Ammon's horn (tissue), 1 donor: Measurements from ENCODE around the gene ZPBP.

Source experiments
- DNase-seq: peaks from one replicate; pipeline ENCODE4 v3.0.0-alpha.2; 2016; ENCODE audit warnings: low spot score

Gene ZPBP, protein sequence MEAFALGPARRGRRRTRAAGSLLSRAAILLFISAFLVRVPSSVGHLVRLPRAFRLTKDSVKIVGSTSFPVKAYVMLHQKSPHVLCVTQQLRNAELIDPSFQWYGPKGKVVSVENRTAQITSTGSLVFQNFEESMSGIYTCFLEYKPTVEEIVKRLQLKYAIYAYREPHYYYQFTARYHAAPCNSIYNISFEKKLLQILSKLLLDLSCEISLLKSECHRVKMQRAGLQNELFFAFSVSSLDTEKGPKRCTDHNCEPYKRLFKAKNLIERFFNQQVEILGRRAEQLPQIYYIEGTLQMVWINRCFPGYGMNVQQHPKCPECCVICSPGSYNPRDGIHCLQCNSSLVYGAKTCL

DNA sequence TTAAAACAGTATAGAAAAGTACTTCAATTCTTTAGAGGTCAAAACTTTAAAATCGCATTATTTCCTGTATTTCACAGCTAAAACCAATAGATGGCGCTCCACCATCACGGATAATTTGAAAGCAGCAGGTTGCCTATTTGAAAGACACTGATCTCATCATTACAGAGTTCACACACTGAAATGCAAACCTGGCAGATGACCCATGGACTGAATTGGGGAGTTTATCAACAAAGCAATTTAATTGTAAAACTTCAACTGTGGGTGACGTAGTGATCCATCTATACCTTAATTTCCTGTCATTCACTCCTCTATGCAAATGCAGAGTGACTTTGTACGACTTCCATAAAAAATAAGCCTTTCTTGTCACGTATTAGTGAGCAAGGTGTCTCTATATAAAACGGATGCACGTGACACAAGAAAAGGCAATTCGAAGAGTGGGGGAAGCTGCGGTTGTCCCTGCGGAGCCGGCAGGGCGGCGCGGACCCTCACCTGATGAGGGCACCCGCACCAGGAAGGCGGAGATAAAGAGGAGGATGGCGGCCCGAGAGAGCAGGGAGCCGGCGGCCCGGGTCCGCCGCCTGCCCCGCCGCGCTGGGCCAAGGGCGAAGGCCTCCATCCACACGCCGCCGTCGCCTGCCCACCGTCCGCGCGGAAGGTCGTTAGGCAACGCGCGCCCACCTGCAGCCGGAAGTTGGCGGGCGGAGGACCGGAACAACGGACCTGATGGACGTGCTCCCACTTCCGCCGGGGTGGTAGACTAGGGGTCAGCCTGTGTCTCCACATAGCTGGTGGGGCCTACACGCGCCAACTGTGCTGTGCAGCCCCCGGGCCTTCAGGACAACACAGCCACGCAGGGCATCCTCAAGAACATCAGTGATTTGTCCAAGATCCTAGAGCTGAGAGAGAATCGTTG, at the start of gene ZPBP:
Gene ZPBP (minus strand): TSS at position 668 of the 913 bp plus-strand sequence. CDS start 52 bp downstream, at position 616.
- peak; percentile 67 for DNase-seq

DNA sequence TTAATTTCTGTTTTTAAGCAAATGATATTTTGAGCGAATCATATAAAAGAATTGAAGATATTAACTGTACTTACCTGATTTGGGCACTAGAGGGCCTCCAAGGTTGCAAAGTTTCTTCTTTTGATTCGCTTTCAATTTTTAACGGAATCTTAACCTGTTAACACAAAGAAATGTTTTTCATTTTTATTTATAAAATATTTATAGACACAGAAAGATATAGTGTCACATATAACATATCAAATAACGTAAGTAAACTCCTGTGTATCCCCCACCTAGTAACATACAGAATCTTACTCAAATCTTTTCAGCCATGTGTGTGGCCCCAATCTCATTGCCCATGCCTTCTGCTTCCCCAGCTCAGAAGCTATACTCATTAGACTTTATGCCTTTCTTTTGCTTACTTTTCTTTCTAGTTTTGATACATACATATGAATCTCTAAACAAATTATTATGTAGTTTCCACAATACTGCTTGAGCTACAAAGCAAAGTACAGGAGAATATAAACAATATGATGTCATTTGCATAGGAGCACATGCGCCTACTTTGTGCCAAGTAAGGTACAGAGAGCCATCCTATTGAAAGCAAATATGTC, 49.5 kb upstream of the ZPBP start:
- DNase-seq: peak; percentile 35

DNA sequence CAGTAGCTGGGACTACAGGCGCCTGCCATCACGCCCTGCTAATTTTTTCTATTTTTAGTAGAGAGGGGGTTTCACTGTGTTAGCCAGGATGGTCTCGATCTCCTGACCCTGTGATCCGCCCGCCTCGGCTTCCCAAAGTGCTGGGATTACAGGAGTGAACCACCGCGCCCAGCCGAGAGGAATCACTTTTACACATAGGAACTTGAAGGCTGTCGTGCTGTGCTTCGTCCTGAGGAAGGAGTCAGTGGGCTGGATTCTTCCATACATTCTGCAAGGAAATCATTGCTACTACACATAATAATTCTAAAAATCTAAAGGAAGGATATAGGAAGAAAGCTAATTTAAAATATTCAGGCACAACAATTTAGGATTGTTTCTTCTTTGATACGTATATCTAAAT, 48.8 kb upstream of the ZPBP start:
- no peak for DNase-seq

DNA sequence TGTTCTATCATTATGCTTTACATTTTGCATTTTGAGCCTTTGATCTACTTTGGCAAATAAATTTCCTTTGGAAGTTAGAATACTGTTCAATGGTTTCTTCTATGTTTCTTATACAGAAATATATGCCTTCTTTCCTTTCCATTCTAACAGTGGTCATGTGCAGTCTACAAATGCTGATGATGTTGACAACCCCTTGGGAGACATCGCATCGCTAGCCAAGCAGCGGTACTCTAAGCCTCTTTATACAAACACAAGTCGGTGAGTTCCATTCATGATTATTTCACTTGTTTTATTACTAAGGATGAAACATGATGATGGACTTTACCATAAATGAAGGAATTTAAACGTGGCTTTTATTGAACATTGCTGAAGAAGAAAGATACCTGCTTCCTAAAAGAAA, 48.1 kb upstream of the ZPBP start:
- DNase-seq: no peak

DNA sequence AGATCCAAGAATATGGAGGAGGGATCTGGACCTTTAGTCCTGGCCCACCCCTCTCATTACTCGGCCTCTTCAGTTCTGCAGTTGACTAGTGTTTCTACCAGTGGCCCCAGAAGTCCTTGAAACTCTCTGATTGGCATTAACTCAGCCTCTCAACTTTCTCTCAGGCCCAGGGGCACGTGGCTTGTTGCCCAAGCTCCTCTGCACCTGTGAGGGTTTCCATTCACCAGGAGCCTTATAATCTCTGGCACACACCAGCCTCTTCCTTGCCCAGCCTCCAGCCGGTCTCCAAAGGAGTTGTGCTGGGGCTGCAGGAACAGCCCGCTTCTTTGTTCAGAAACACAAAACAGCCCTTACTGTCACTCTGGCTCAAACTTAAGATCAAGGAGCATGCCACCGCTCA, 47.6 kb upstream of the ZPBP start:
- no peak for DNase-seq

DNA sequence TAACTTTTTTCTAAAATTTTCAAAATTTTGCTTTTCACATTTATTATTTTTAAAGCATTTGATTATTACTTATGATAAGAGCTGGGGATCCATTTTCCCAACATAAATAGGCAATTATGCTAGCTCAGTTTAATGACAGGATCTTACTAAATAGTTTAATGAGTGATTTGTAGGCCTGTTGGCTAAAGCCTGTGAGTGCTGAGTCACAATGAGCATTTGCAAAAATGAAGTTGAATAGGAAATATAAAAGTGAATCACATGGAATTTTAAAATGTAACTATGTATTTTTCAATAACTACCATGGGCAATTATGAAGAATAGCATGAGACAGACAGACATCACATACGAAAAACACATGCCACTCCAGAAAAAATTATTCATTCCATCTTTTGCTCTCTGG, 45.1 kb upstream of the ZPBP start:
- no peak for DNase-seq

DNA sequence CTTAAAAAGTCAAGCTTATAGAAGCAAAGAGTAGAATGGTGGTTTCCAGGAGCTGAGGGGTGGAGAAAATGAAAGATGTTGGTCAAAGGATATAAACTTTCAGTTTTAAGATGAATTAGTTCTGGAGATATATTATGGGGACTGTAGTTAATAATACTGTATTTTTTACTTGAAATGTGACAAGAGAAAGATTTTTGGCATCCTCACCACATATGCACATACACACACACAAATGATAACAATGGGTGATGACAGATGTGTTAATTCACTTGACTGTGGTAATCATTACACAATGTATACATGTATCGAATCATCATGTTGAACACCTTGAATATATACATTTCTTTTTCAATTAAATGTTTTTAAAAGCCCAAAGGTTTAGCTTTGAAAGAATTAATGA, 32.7 kb upstream of the ZPBP start:
- DNase-seq: no peak

DNA sequence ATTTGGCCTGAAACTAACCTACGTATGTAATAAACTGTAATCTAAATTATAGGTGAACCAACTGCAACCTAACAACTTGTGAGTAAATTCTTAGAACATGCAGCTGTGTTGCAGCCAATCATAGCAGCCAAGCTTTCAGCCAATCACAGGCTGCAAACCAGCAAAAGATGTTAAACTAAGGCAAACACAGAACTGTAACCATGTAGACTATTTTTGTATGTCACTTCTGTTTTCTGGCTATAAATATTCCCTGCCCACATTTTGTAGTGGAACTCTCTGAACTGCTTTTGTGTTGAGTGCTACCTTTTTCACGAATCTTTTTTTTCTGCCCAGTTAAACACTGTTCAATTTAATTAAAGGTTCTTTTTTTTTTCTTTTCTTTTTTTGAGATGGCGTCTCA, 28.2 kb upstream of the ZPBP start:
- peak; percentile 7 for DNase-seq

DNA sequence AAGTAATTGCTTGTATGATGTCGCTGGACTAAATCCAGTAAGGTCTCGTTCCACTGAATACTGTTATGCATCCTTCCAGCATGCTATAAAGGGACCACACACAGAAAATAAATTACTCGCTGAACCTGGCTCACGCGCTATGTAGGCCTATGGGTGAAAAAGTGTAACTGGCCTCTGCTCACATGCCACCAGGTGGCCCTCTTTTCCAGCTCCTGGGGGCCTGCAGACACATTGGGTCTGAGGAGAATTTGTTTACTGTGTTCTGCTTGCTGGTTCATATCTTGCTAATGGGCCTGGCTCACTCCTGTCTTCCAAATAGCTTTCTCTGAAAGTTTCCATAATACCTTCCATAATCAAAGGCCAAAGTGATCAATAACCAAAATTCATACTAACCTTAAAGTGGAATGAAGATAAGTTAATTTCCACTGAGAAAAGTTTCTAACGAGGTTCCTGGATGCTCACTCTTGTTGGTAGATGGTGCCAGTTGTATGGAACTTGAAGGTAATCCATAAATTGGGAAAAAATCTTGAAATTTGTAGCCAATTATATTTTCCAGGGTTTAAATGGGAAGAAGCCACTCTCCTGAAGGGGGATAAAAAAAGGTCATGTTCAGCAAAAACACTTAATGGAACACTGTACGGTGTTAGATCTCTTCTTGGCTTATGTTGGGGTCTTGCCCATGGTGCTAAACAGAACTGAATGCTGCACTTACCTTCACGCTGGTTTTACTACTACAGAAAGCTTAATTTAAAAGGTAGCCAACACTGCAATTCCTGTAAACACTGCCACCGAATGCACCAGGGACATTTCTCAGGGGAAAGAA, 27.0 kb upstream of the ZPBP start:
- DNase-seq: no peak

DNA sequence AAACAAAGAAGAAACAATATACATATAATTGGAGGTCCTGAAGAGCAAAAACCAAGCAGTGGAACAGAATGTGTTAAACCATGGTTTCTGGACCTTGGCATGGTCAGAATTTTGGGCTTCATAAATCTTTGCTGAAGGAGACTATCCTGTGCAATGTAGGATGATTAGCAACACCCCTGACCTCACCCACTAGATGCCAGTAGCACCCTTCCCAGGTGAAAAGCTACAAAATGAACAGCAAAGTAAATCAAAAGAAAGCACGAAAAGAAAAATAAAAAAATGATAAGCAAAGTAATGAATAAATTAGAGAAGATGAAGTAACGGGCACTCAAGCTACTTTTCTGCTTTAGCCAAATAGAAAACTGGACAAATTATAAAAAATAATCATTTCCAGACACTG, 19.2 kb upstream of the ZPBP start:
- DNase-seq: no peak

DNA sequence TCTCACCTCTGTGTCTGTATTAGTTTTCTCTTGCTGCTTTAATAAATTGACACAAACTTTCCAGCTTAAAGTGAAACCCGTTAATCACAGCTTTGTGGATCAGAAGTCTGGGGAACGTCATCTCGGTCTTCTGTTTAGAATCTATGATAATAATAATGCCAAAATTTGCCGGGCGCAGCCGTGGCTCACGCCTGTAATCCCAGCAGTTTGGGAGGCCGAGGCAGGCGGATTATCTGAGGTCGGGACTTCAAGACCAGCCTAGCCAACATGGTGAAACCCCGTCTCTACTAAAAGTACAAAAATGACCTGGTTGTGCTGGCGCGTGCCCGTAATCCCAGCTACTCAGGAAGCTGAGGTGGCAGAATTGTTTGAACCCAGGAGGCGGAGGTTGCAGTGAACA, 8.8 kb upstream of the ZPBP start:
- no peak for DNase-seq

DNA sequence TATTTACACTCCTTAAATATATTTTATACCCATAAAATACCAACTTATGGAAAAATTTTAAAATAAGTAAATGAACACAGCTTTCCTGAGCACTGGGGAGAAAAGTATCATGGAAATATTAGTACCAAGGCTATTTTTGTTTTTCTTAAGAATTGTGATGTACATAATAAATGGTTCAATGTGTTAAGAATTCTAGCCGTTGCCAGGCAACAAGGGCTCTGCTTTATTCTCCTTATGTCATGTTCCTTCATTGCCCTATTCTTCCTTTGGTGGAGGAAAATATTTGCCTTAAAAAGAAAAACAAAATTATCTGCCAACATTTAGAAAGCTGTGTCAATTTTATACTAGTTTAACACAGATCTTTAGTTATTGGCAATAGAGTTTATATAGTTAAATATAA, 2.6 kb upstream of the ZPBP start:
- DNase-seq: no peak

DNA sequence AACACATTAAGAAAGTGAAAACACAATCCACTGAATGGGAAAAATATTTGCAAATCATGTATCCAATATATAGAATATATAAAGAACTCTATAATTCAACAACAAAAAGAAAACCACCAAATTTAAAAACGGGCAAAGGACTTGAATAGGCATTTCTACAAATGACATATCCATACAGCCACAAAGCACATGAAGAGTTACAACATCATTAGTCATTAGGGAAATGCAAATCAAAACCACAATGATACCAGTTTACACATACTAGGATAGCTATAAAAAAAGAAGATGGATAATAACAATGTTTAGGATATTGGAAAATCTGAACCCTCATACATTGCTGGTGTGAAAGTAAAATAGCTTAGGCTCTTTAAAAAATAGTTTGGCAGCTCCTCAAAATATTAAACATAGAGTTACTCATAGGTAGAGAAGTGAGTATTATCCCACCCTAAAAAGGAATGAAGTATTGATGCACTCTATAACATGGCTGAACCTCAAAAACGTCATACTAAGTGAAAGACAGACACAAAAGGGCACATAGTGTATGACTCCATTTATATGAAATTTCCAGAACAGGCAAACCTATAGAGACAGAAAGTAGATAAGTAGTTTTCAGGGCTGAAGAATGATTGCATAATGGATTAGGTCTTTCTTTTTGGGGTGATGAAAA, 4.5 kb downstream of the ZPBP start:
- DNase-seq: no peak

DNA sequence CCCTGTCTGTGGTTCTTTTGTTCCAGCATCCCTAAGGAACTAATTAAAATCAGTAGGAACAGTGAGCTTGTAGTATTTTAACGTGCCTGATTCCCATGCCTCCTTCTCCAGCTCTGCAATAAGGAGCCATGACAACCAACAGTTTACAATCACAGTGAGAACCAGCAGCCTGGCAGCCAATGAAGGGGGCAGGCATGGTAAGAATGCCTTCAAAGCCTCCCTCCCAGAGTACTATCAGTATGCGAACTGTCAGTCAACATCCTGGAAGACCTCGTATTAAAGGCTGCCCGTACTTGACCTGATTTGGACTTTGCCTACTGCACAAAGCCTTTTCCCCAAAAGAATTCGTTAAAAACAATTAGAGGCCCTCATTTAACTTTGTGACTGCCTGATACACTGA, 7.7 kb downstream of the ZPBP start:
- DNase-seq: no peak

DNA sequence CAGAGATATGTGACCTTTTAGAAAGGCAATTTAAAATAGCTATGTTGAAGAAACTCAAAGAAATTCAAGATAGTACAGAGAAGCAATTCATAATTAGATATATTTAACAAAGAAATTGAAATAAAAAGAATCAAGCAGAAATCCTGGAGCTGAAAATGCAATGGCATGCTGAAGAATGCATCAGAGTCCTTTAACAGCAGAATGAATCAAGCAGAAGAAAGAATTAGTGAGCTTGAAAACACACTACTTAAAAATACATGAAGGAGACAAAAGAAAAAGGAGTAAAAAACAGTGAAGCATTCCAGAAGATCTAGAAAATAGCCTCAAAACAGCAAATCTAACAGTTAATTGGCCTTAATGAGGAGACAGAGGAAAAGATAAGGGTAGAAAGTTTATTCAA, 20.0 kb downstream of the ZPBP start:
- no peak for DNase-seq

DNA sequence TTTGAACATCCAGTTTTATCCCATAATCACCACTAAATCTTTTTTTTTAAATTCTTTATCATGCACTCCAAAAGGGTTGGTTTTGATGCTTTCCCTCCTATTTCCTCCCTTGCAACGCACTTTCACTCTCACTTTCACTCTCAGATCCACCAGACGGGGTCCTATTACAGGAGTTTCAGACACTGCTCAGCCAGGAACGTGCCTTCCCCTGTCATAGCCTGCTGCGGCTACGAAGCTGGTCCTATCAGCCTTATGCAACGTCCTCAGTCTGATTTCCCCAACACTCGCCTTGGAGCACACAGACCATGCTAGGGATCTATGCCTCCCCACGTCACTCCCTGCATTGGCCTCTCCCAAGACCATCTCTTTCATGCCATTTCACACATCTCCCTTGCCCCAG, 23.4 kb downstream of the ZPBP start:
- DNase-seq: peak; percentile 35

DNA sequence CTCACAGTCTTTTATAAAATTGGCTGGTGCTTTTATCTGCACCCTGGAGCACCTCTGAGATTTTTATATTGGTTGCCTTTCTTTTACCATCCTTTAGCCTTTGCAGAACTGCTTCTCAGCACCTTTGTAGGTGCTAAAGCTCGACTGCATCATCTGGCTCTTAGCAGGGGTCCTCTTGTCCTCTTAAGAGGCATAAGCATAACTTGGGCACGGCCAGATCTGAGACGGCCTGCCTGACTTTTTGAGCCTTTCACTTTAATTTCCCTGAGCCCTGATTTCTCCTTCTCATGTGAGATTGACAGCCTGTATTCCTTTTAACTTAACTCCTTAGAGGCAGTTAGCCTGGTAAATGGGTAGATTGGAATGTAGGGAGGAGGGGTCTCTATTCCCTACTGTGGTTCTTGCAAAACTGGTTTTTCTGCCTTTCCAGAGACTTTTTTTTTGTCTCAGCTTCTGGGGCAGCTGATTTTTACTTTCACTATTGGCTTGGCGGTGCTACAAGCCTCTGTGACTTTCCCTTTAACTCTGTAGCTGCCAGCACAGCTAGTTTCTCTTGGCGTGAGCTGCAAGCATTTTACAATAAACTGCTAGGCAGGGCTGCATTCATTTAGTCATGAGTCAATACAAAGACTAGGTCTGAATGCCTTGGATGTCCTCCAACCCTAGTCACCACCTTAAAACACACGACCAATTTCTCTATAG, 24.0 kb downstream of the ZPBP start:
- peak; percentile 11 for DNase-seq

DNA sequence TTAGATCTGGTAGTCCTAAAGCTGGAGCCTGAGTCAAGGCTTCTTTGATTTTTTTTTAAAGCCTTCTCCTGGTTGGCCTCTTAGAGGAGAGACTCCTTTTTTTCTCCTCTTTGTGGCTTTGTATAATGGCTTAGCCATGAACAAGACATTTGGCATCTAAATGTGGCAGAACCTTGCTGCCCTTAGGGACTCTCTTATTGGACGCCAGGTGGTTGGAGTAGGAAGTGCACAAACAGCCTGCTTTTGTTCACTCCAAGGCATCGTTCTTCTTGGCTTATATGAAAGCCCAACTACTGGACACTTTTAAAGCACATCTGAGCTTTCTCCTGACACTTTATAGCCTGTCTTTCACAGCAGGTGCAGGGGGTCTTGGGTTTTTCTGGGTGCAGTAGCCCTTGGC, 25.0 kb downstream of the ZPBP start:
- peak; percentile 8 for DNase-seq

DNA sequence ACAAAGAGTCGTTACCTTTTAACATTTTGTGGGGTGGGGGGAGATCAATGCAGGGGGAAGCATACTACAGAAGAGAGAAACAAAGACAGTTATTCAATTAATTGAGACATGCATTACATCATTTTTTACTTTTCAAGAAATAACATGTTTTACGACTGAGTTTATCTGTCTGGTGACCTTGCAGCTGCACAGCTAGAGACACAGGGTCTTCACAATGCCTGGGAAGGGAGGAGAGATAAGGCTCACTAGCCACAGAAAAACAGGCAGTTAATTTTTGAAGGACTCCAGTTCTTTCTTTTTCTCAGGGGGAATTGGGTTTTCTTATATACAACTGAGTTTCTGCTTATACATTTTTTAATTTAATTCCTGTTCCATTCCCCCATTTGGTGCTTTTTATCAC, 30.1 kb downstream of the ZPBP start:
- no peak for DNase-seq

DNA sequence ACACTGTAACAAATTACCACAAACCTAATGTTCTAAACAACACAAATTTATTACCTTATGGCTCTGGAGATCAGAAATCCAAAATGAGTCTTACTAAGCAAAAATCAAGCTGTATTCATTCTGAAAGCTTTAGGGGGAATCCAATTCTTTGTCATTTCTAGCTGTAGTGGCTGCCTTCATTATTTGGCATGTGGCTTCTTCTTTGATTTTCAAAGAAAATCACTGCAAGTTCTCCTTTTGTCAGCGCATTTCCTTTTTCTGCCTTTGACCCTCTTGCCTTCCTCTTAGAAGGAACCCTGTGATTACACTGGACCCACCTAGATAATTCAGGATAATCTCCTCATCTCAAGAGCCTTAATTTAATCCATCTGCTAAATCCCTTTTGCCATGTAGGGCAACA, 36.9 kb downstream of the ZPBP start:
- no peak for DNase-seq

DNA sequence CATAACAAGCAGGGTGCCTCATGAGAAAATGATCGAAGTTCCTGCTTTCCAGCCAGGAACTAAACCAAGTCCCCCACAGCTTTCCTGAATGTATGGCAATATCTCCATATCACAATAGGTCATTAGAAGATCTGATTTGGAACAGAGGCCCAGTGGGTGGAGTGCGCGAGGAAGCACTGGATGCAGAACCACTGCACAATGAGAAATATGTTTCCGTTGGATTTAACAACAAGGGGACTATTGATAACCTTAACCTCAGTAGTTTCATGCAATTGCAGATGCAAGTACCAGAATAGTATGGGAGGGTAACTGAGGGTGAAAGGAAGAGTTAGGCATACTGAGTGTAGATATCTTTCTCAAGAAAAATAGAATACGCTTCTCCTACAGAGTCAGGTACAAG, 45.3 kb downstream of the ZPBP start:
- no peak for DNase-seq
